ENCODE data around the gene FGF12.

FGF12 gene

DNA sequence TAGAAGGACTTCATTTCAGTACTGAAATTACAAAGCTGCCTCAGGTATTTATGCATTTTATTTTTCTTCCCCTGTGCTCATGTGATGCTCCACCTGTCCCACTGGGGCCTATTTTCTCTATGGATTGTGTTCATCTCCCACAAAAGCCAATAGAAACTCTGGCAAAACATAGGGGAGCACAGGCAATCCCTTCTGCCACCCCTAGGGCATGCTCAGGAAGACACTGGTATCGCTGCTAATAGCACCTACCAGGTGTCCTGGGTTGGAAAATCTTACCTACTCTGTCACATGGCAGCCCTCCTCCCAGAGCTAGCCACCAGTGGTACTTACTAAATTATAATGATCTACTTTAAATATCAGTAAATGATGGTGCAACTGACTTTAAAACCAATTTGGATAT lies 427.4 kb downstream of the FGF12 start:
- no CpG with 5 or more reads among the region's 1 CpG for WGBS (ENCODE audit: extremely low coverage, insufficient coverage, insufficient read length)
- H3K9ac ChIP-seq (ENCODE audit: low read length), result no peak overlapping the region

DNA sequence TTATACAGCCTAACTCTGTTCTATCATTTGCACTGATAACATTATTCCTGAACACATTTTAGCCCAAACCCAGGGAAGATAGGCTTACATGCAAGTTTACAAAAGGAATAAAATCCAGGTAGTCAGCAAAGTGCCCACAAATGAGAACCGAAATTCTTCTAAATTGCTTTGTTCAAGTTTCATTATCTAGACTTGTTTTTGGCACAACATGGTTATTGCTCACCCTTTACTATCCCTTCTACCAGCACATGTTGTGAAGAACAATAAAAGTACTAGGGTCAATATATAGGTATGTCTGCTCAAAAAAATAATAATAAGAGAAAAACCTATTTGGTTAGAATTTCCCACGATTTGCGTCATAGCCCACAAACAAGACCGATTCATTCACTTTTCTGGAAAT lies 430.5 kb downstream of the FGF12 start:
- H3K36me3 ChIP-seq (ENCODE audit: control insufficient read depth in 1 of 2, insufficient read depth in 2 of 2, low read length in 2 of 2), result no peaks in the 10 kb centered on the region
- no peak overlapping the region for H2AFZ ChIP-seq (ENCODE audit: insufficient read depth, low read length, poor library complexity)
- H3K9me3 ChIP-seq (ENCODE audit: insufficient read depth, low read depth, low read length), result no peaks in the 10 kb centered on the region

More for the DNA sequence above, 427.4 kb downstream of the FGF12 start:
- no peaks in the 10 kb centered on the region for H3K4me1 ChIP-seq (ENCODE audit: control insufficient read depth in 1 of 2, insufficient read depth in 2 of 2, low read length in 2 of 2)
- H3K23ac ChIP-seq (ENCODE audit: low read length), result no peak overlapping the region
- no peak overlapping the region for H2AFZ ChIP-seq (ENCODE audit: insufficient read depth, low read length, poor library complexity)
- no peak overlapping the region for H4K8ac ChIP-seq (ENCODE audit: low read depth, low read length)
- no peak overlapping the region for H2BK5ac ChIP-seq (ENCODE audit: low read depth, low read length, poor library complexity)
- H2BK120ac ChIP-seq (ENCODE audit: insufficient read depth, low read length, poor library complexity), result no peak overlapping the region
- no peaks in the 10 kb centered on the region for H3K9me3 ChIP-seq (ENCODE audit: insufficient read depth, low read depth, low read length)
- H4K12ac ChIP-seq (ENCODE audit: low read depth, low read length), result no peak overlapping the region
- H3K4me3 ChIP-seq (ENCODE audit: low read depth, low read length), result no peak overlapping the region
- no peak overlapping the region for H3K4me2 ChIP-seq (ENCODE audit: low read length)
- DNase-seq, result no peak
- no peaks in the 10 kb centered on the region for H3K79me2 ChIP-seq (ENCODE audit: control insufficient read depth, insufficient read depth, low read length, poor library complexity)
- H3K4ac ChIP-seq (ENCODE audit: low read depth, low read length), result no peak overlapping the region
- H3K27ac ChIP-seq (ENCODE audit: low read depth, low read length), result no peak overlapping the region
- no peak overlapping the region for H2AK5ac ChIP-seq (ENCODE audit: low read length)
- no peak overlapping the region for H3K18ac ChIP-seq (ENCODE audit: low read length)
- H3K14ac ChIP-seq (ENCODE audit: low read length), result no peak overlapping the region
- H2BK12ac ChIP-seq (ENCODE audit: low read length), result no peak overlapping the region
- H3K27me3 ChIP-seq (ENCODE audit: insufficient read depth, low read length), result no peaks in the 10 kb centered on the region
- H3K79me1 ChIP-seq (ENCODE audit: low read length), result no peaks in the 10 kb centered on the region
- no peaks in the 10 kb centered on the region for H3K36me3 ChIP-seq (ENCODE audit: control insufficient read depth in 1 of 2, insufficient read depth in 2 of 2, low read length in 2 of 2)
- no peak overlapping the region for H4K91ac ChIP-seq (ENCODE audit: low read depth, low read length)

DNA sequence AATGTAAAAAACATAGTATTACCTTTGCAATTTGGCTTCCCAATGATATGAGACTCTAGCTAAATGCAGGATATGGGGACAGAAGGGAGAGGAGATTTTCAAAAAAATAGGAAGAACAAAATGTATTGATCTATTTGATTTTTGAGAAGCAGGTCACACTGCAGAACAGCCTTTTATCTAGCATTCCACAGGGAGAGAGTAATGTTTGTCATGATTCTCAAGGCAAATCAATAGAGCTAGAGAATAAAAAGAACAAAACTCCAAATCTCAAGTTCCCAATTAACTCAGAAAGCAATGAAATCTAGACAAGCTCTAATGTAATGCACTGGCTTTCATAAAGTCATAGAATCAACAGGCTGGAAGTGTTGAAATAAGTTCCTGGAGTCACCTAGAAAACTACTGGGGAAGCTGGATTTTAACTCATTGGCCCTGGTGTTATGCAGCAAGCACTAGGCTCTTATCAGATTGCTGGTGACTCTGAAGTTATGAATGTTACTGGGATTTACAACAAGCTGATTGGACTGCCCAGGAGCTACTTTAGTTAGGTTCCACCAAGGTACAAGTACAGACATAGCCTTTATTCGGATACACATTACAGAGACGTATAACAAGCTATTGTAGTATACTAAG lies 442.8 kb downstream of the FGF12 start:
- Histone ChIP-seq H3K4me1 (ENCODE audit: control insufficient read depth in 1 of 2, insufficient read depth in 2 of 2, low read length in 2 of 2) (no peaks in the 10 kb centered on the region), H3K23ac (ENCODE audit: low read length) (no peak overlapping the region), H3K18ac (ENCODE audit: low read length) (no peak overlapping the region), H3K4me3 (ENCODE audit: low read depth, low read length) (no peak overlapping the region), H3K79me2 (ENCODE audit: control insufficient read depth, insufficient read depth, low read length, poor library complexity) (no peaks in the 10 kb centered on the region), H3K36me3 (ENCODE audit: control insufficient read depth in 1 of 2, insufficient read depth in 2 of 2, low read length in 2 of 2) (no peaks in the 10 kb centered on the region), H3K4me2 (ENCODE audit: low read length) (no peak overlapping the region), H2AK5ac (ENCODE audit: low read length) (no peak overlapping the region), H2BK12ac (ENCODE audit: low read length) (no peak overlapping the region), H3K27me3 (ENCODE audit: insufficient read depth, low read length) (no peaks in the 10 kb centered on the region), H2BK120ac (ENCODE audit: insufficient read depth, low read length, poor library complexity) (no peak overlapping the region), H3K9ac (ENCODE audit: low read length) (no peak overlapping the region), H3K79me1 (ENCODE audit: low read length) (no peaks in the 10 kb centered on the region), H4K8ac (ENCODE audit: low read depth, low read length) (no peak overlapping the region), H2BK5ac (ENCODE audit: low read depth, low read length, poor library complexity) (no peak overlapping the region), H2AFZ (ENCODE audit: insufficient read depth, low read length, poor library complexity) (no peak overlapping the region), H3K14ac (ENCODE audit: low read length) (no peak overlapping the region), H3K27ac (ENCODE audit: low read depth, low read length) (no peak overlapping the region), H4K12ac (ENCODE audit: low read depth, low read length) (no peak overlapping the region), H3K9me3 (ENCODE audit: insufficient read depth, low read depth, low read length) (no peaks in the 10 kb centered on the region), H4K91ac (ENCODE audit: low read depth, low read length) (no peak overlapping the region), H3K4ac (ENCODE audit: low read depth, low read length) (no peak overlapping the region)
- no CpG with 5 or more reads among the region's 2 CpGs for WGBS (ENCODE audit: extremely low coverage, insufficient coverage, insufficient read length)
- DNase-seq, result peak; percentile 14 to 50

More for the DNA sequence above, 430.5 kb downstream of the FGF12 start:
- H3K9ac ChIP-seq (ENCODE audit: low read length), result no peak overlapping the region
- H3K4me1 ChIP-seq (ENCODE audit: control insufficient read depth in 1 of 2, insufficient read depth in 2 of 2, low read length in 2 of 2), result no peaks in the 10 kb centered on the region
- no peak overlapping the region for H3K18ac ChIP-seq (ENCODE audit: low read length)
- H3K79me2 ChIP-seq (ENCODE audit: control insufficient read depth, insufficient read depth, low read length, poor library complexity), result no peaks in the 10 kb centered on the region
- H3K27me3 ChIP-seq (ENCODE audit: insufficient read depth, low read length), result no peaks in the 10 kb centered on the region
- no peak overlapping the region for H3K4me3 ChIP-seq (ENCODE audit: low read depth, low read length)
- H3K14ac ChIP-seq (ENCODE audit: low read length), result no peak overlapping the region
- no peak overlapping the region for H2AK5ac ChIP-seq (ENCODE audit: low read length)
- no peak overlapping the region for H4K12ac ChIP-seq (ENCODE audit: low read depth, low read length)
- no peak overlapping the region for H2BK5ac ChIP-seq (ENCODE audit: low read depth, low read length, poor library complexity)
- H3K4me2 ChIP-seq (ENCODE audit: low read length), result no peak overlapping the region
- H4K91ac ChIP-seq (ENCODE audit: low read depth, low read length), result no peak overlapping the region
- no peak overlapping the region for H4K8ac ChIP-seq (ENCODE audit: low read depth, low read length)
- H2BK120ac ChIP-seq (ENCODE audit: insufficient read depth, low read length, poor library complexity), result no peak overlapping the region
- WGBS (ENCODE audit: extremely low coverage, insufficient coverage, insufficient read length), result no CpG with 5 or more reads among the region's 4 CpGs
- no peak overlapping the region for H3K23ac ChIP-seq (ENCODE audit: low read length)
- H3K79me1 ChIP-seq (ENCODE audit: low read length), result no peaks in the 10 kb centered on the region
- peak in 1 of 2 donors; percentile 23 for DNase-seq
- no peak overlapping the region for H3K4ac ChIP-seq (ENCODE audit: low read depth, low read length)
- no peak overlapping the region for H2BK12ac ChIP-seq (ENCODE audit: low read length)
- no peak overlapping the region for H3K27ac ChIP-seq (ENCODE audit: low read depth, low read length)

DNA sequence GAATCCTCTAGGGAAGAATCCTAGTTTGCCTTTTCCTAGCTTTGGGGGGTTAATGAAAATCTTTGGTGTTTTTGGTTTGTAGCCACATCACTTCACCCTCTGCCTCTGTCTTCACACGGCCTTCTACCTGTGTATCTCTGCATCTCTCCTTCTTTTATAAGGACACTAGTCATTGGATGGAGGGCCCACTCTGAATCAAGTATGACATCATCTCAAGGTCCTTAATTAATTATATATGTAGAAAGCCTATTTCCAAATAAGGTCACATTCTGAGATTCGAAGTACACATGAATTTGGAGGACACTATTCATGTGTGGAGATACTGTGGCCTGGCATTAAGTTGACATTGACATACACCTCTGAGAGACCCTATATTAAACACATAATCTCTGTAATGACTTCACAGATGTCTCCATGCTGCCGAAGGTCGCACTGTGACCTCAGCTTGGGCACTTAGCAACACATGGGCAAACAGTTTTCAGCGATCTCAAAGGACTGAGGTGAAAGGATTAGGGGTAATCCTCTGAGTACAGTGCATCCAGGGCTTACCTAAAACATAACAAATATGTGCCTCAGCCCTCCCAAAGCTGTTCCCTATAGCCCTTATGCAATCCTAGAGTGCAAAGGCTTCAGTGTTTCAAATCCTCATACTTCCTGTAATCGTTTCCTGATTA lies 446.0 kb downstream of the FGF12 start:
- Histone ChIP-seq H3K9me3 (ENCODE audit: insufficient read depth, low read depth, low read length) (no peaks in the 10 kb centered on the region), H2BK5ac (ENCODE audit: low read depth, low read length, poor library complexity) (no peak overlapping the region), H3K18ac (ENCODE audit: low read length) (no peak overlapping the region), H2AFZ (ENCODE audit: insufficient read depth, low read length, poor library complexity) (no peak overlapping the region), H3K79me2 (ENCODE audit: control insufficient read depth, insufficient read depth, low read length, poor library complexity) (no peaks in the 10 kb centered on the region), H3K4ac (ENCODE audit: low read depth, low read length) (no peak overlapping the region), H2BK120ac (ENCODE audit: insufficient read depth, low read length, poor library complexity) (no peak overlapping the region), H3K4me3 (ENCODE audit: low read depth, low read length) (no peak overlapping the region), H3K14ac (ENCODE audit: low read length) (no peak overlapping the region), H3K36me3 (ENCODE audit: control insufficient read depth in 1 of 2, insufficient read depth in 2 of 2, low read length in 2 of 2) (no peaks in the 10 kb centered on the region), H3K27ac (ENCODE audit: low read depth, low read length) (no peak overlapping the region), H3K23ac (ENCODE audit: low read length) (no peak overlapping the region), H4K12ac (ENCODE audit: low read depth, low read length) (no peak overlapping the region), H3K4me1 (ENCODE audit: control insufficient read depth in 1 of 2, insufficient read depth in 2 of 2, low read length in 2 of 2) (no peaks in the 10 kb centered on the region), H2BK12ac (ENCODE audit: low read length) (no peak overlapping the region), H3K79me1 (ENCODE audit: low read length) (no peaks in the 10 kb centered on the region), H4K91ac (ENCODE audit: low read depth, low read length) (no peak overlapping the region), H3K4me2 (ENCODE audit: low read length) (no peak overlapping the region), H3K9ac (ENCODE audit: low read length) (no peak overlapping the region), H4K8ac (ENCODE audit: low read depth, low read length) (no peak overlapping the region), H2AK5ac (ENCODE audit: low read length) (no peak overlapping the region), H3K27me3 (ENCODE audit: insufficient read depth, low read length) (no peaks in the 10 kb centered on the region)
- no CpG with 5 or more reads among the region's 6 CpGs for WGBS (ENCODE audit: extremely low coverage, insufficient coverage, insufficient read length)
- DNase-seq, result no peak
